Spleen (tissue), 11 donors: Measurements from ENCODE around the gene CXCL16. TPM values are rescaled to one million over a fixed set of nuclear protein-coding genes. Genes with fewer than 3 reads are reported as not detected.
"Not testable (repeated sequence)": the region's sequence is repeated elsewhere in the genome, so short reads cannot be mapped to it uniquely, and the experiment has no call there.

Experiments used
- DNase-seq: peaks from one replicate; pipeline ENCODE4 v3.0.0-alpha.2; 2020
- H3K27ac ChIP-seq, 8 donors: fragments of 200-600 bp; sonication (generic) in 7 of 8; 1 replicate in 4 of 8; 2 replicates in 4 of 8; pipeline versions ENCODE4 v1.5.0 to v1.8.0; 2016 to 2021; ENCODE audit warnings: inconsistent platforms in 4 of 8, mild to moderate bottlenecking in 4 of 8, moderate library complexity in 1 of 8
- H3K27me3 ChIP-seq, 7 donors: fragments of 200-600 bp; sonication (generic) in 6 of 7; replicated peaks in 1 of 7; 1 replicate in 4 of 7; 2 replicates in 3 of 7; pipeline versions ENCODE4 v1.5.0 to v1.8.0; 2016 to 2021; ENCODE audit warnings: inconsistent platforms in 3 of 7, mild to moderate bottlenecking in 1 of 7
- H3K36me3 ChIP-seq, 6 donors: fragments of 200-600 bp; sonication (generic) in 5 of 6; 1 replicate in 4 of 6; 2 replicates in 2 of 6; pipeline versions ENCODE4 v1.5.0 to v1.8.0; 2016 to 2021; ENCODE audit warnings: inconsistent platforms in 2 of 6
- H3K4me1 ChIP-seq, 6 donors: fragments of 200-600 bp; sonication (generic) in 5 of 6; 1 replicate in 3 of 6; 2 replicates in 3 of 6; pipeline versions ENCODE4 v1.5.0 to v1.8.0; 2016 to 2021; ENCODE audit warnings: inconsistent platforms in 3 of 6
- H3K4me3 ChIP-seq, 8 donors: fragments of 200-600 bp; sonication (generic) in 7 of 8; 1 replicate in 4 of 8; 2 replicates in 4 of 8; pipeline versions ENCODE4 v1.5.0 to v1.8.0; 2016 to 2021; ENCODE audit warnings: inconsistent platforms in 4 of 8, mild to moderate bottlenecking in 4 of 8, moderate library complexity in 2 of 8
- H3K9me3 ChIP-seq, 8 donors: fragments of 200-600 bp; sonication (generic) in 7 of 8; 1 replicate in 4 of 8; 2 replicates in 4 of 8; pipeline versions ENCODE4 v1.5.0 to v1.8.0; 2016 to 2021; ENCODE audit warnings: inconsistent platforms in 4 of 8
- POLR2A ChIP-seq, 3 donors: fragments of 450-650 bp; IDR thresholded peaks; one replicate each; pipeline ENCODE4 v1.5.1; 2017; ENCODE audit warnings: antibody characterized with exemption in 3 of 3, mild to moderate bottlenecking in 1 of 3
- POLR2AphosphoS5 ChIP-seq, 3 donors: sonication (generic); formaldehyde crosslinking; IDR thresholded peaks; one replicate each; pipeline ENCODE4 v1.5.1; 2017; ENCODE audit warnings: antibody characterized with exemption in 3 of 3
- WGBS, 5 donors: extraction: QIAGEN DNeasy Blood & Tissue Kit in 3 of 5; methylation state at CpG; one replicate each; pipeline versions ENCODE4 v1.1.5 to v1.1.7; 2013 to 2018; 5-methylcytosine and 5-hydroxymethylcytosine counted together
- intact Hi-C: fragments of 100-400 bp; cut with DNase I; formaldehyde crosslinking; loops from one replicate; pipeline ENCODE4 v1.15.0; 2023; ENCODE audit warnings: low total_unique reads
- polyA plus RNA-seq, 3 donors: library from polyadenylated mRNA; stranded (reverse); fragments of 200-250 nt; gene quantifications; one replicate each; pipeline ENCODE4 v1.2.1, GENCODE V29; 2013
- total RNA-seq, 7 donors: library from RNA; depleted of rRNA in 3 of 7; stranded (reverse); fragments of >200 nt in 3 of 7; fragmentation: NEBNext Ultra II Directional in 4 of 7; extraction: Animal tissue kit (Norgen Biotek cat#: 25700) in 4 of 7; gene quantifications; one replicate each; pipeline versions ENCODE4 v1.1.0 to v1.2.1, GENCODE V29; 2016 to 2021
- TF ChIP-seq, protein P1 (sequence below), 11 experiments: fragments of 200-600 bp in 7 of 11; fragments of 450-650 bp in 4 of 11; sonication (generic) in 4 of 11; IDR thresholded peaks in 8 of 11; conservative IDR thresholded peaks in 3 of 11; 1 replicate in 7 of 11; 2 replicates in 4 of 11; pipeline versions ENCODE4 v1.4.0 to v1.8.0; 2016 to 2021; ENCODE audit warnings: antibody characterized with exemption in 11 of 11, inconsistent platforms in 4 of 11, mild to moderate bottlenecking in 1 of 11
- donor health status: healthy with polysubstance abuse.
- donor health status: DM: no; HTN: no; CAD: no; lungs with moderate emphysema.
- donor health status: DM: no; HTN: no; CAD: no.
- donor health status: Bipolar disorder and iron deficiency.
- donor health status: healthy.
- donor health status: DM: no; HTN: no; CAD: no.
- donor health status: DM: yes; HTN: yes; CAD: no.

Gene CXCL16
- total and polyA plus RNA-seq, 10 donors, result 11.5 to 104 (median 58.7) TPM

- H3K4me3 ChIP-seq, result no peak overlapping the region
- no peaks in the 10 kb centered on the region for H3K27me3 ChIP-seq
- H3K4me1 ChIP-seq, result peaks cover 0 to 23% (median 7%) of the 10 kb centered on the region in 6 donors
- no peaks in the 10 kb centered on the region for H3K9me3 ChIP-seq
- 88 to 95% (median 92%) methylated on average over 8 of the region's 8 CpGs for WGBS, 5 donors
- intact Hi-C loops, result no loop called here
- H3K36me3 ChIP-seq, result peaks cover 0 to 65% (median 18%) of the 10 kb centered on the region in 6 donors
- H3K27ac ChIP-seq, result no peak overlapping the region
- TF ChIP-seq POLR2AphosphoS5 (IDR thresholded peaks at IDR 0.05) (no peak), POLR2A (IDR thresholded peaks at IDR 0.05) (no peak)
- TF ChIP-seq, protein P1, sequence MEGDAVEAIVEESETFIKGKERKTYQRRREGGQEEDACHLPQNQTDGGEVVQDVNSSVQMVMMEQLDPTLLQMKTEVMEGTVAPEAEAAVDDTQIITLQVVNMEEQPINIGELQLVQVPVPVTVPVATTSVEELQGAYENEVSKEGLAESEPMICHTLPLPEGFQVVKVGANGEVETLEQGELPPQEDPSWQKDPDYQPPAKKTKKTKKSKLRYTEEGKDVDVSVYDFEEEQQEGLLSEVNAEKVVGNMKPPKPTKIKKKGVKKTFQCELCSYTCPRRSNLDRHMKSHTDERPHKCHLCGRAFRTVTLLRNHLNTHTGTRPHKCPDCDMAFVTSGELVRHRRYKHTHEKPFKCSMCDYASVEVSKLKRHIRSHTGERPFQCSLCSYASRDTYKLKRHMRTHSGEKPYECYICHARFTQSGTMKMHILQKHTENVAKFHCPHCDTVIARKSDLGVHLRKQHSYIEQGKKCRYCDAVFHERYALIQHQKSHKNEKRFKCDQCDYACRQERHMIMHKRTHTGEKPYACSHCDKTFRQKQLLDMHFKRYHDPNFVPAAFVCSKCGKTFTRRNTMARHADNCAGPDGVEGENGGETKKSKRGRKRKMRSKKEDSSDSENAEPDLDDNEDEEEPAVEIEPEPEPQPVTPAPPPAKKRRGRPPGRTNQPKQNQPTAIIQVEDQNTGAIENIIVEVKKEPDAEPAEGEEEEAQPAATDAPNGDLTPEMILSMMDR (IDR thresholded peaks at IDR 0.05 in 8 of 11, conservative IDR thresholded peaks at IDR 0.05 in 3 of 11), result no peak
- no peak for DNase-seq
Observed at GRCh38 chr17:4691686-4692085, 48.0 kb downstream of the CXCL16 start.

- Histone ChIP-seq H3K4me3 (no peak overlapping the region), H3K4me1 (peaks cover 0 to 13% (median 0%) of the 10 kb centered on the region in 6 donors), H3K9me3 (no peaks in the 10 kb centered on the region), H3K36me3 (peaks cover 0 to 75% (median 18%) of the 10 kb centered on the region in 6 donors), H3K27me3 (no peaks in the 10 kb centered on the region), H3K27ac (no peak overlapping the region)
- TF ChIP-seq, protein P1 (IDR thresholded peaks at IDR 0.05 in 8 of 11, conservative IDR thresholded peaks at IDR 0.05 in 3 of 11), result no peak
- no peak for TF ChIP-seq POLR2AphosphoS5 (IDR thresholded peaks at IDR 0.05)
- TF ChIP-seq POLR2A (IDR thresholded peaks at IDR 0.05), result no peak
- intact Hi-C loops, result no loop called here
- DNase-seq, result no peak
- WGBS, 5 donors, result 84 to 96% (median 90%) methylated on average over 2 of the region's 2 CpGs
Observed at GRCh38 chr17:4690745-4691144, 49.0 kb downstream of the CXCL16 start.

DNA sequence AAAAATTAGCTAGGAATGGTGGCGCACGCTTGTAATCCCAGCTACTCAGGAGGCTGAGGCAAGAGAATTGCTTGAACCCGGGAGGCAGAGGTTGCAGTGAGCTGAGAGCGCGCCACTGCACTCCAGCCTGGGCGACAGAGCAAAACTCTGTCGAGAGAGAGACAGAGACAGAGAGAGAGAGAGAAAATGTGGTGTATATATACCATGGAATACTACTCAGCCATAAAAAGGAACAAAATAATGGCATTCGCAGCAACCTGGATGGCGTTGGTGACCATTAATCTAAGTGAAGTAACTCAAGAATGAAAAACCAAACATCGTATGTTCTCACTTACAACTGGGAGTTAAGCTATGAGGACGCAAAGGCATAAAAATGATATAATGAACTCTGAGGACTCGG is 49.9 kb downstream of the CXCL16 start:
- H3K9me3 ChIP-seq, H3K27ac ChIP-seq, H3K27me3 ChIP-seq, H3K4me3 ChIP-seq, DNase-seq, intact Hi-C loops: not testable (repeated sequence)
- WGBS, 5 donors, result 87 to 94% (median 90%) methylated on average over 12 of the region's 12 CpGs
- Histone ChIP-seq H3K36me3 (peaks cover 0 to 78% (median 18%) of the 10 kb centered on the region in 6 donors), H3K4me1 (peaks cover 0 to 10% (median 0%) of the 10 kb centered on the region in 6 donors)

- H3K4me1 ChIP-seq, H3K9me3 ChIP-seq, H3K4me3 ChIP-seq, H3K27me3 ChIP-seq, H3K27ac ChIP-seq, DNase-seq, intact Hi-C loops: not testable (repeated sequence)
- 97 to 99% (median 98%) methylated on average over 5 of the region's 5 CpGs for WGBS, 5 donors
- H3K36me3 ChIP-seq, result peaks cover 3 to 93% (median 40%) of the 10 kb centered on the region in 6 donors
Observed at GRCh38 chr17:4683739-4684138, 56.0 kb downstream of the CXCL16 start.

Other genes starting within 250 kb of the CXCL16 start
- gene SPNS2, start 241.0 kb downstream of the CXCL16 start, total RNA-seq, result 10 to 100 TPM; 19.6 to 53.5 (median 36.6) TPM
- 10 to 100 TPM in 2 of 3 donors, 1 to 10 TPM in 1; 8.1 to 20.4 (median 13.2) TPM for gene SPNS2, start 241.0 kb downstream of the CXCL16 start, polyA plus RNA-seq
- 10 to 100 TPM; 37.1 to 71.2 (median 54.4) TPM for gene MYBBP1A, start 184.5 kb downstream of the CXCL16 start, total RNA-seq
- gene MYBBP1A, start 184.5 kb downstream of the CXCL16 start, polyA plus RNA-seq, result 10 to 100 TPM; 24.7 to 48.6 (median 35.5) TPM
- gene GGT6, start 179.4 kb downstream of the CXCL16 start, total RNA-seq, result under 1 TPM in 1 of 7 donors, not detected in 6; 0.42 TPM
- under 1 TPM in 1 of 3 donors, not detected in 2; 0.03 TPM for gene GGT6, start 179.4 kb downstream of the CXCL16 start, polyA plus RNA-seq
- gene SMTNL2, start 155.4 kb downstream of the CXCL16 start, total RNA-seq, result 1 to 10 TPM in 2 of 7 donors, under 1 TPM in 5; 0.42 to 1.5 (median 0.97) TPM
- gene SMTNL2, start 155.4 kb downstream of the CXCL16 start, polyA plus RNA-seq, result under 1 TPM; 0.22 to 0.67 (median 0.36) TPM
- gene ALOX15, start 98.2 kb downstream of the CXCL16 start, total RNA-seq, result 1 to 10 TPM in 2 of 7 donors, under 1 TPM in 4, not detected in 1; 0.46 to 2.6 (median 0.88) TPM
- under 1 TPM; 0.04 to 0.09 (median 0.06) TPM for gene ALOX15, start 98.2 kb downstream of the CXCL16 start, polyA plus RNA-seq
- gene PELP1, start 35.8 kb downstream of the CXCL16 start, total RNA-seq, result 10 to 100 TPM; 21.7 to 67.6 (median 43.9) TPM
- 10 to 100 TPM; 15.7 to 34.9 (median 25.8) TPM for gene PELP1, start 35.8 kb downstream of the CXCL16 start, polyA plus RNA-seq
- 100 to 1,000 TPM; 117 to 416 (median 226) TPM for gene ARRB2, start 29.3 kb downstream of the CXCL16 start, total RNA-seq
- gene ARRB2, start 29.3 kb downstream of the CXCL16 start, polyA plus RNA-seq, result 100 to 1,000 TPM in 2 of 3 donors, 10 to 100 TPM in 1; 61.4 to 127 (median 120) TPM
- gene MED11, start 8.5 kb downstream of the CXCL16 start, total RNA-seq, result 10 to 100 TPM; 17.1 to 42.7 (median 22.3) TPM
- 10 to 100 TPM; 42.9 to 47.1 (median 43.8) TPM for gene MED11, start 8.5 kb downstream of the CXCL16 start, polyA plus RNA-seq
- 10 to 100 TPM in 1 of 7 donors, 1 to 10 TPM in 6; 3.8 to 11.5 (median 5.2) TPM for gene ZMYND15, start 95 bp downstream of the CXCL16 start, total RNA-seq
- 1 to 10 TPM; 1.8 to 3.1 (median 2.2) TPM for gene ZMYND15, start 95 bp downstream of the CXCL16 start, polyA plus RNA-seq
- not detected for gene TM4SF5, start 32.0 kb upstream of the CXCL16 start, total RNA-seq
- not detected for gene TM4SF5, start 32.0 kb upstream of the CXCL16 start, polyA plus RNA-seq
- 10 to 100 TPM in 5 of 7 donors, 1 to 10 TPM in 2; 5.8 to 74.3 (median 16.5) TPM for gene VMO1, start 46.4 kb upstream of the CXCL16 start, total RNA-seq
- 10 to 100 TPM in 1 of 3 donors, 1 to 10 TPM in 2; 5.0 to 10.9 (median 8.4) TPM for gene VMO1, start 46.4 kb upstream of the CXCL16 start, polyA plus RNA-seq
- gene GLTPD2, start 49.0 kb upstream of the CXCL16 start, total RNA-seq, result not detected
- under 1 TPM in 1 of 3 donors, not detected in 2; 0.06 TPM for gene GLTPD2, start 49.0 kb upstream of the CXCL16 start, polyA plus RNA-seq
- 100 to 1,000 TPM in 1 of 7 donors, 10 to 100 TPM in 6; 72.9 to 143 (median 84.0) TPM for gene PSMB6, start 56.2 kb upstream of the CXCL16 start, total RNA-seq
- gene PSMB6, start 56.2 kb upstream of the CXCL16 start, polyA plus RNA-seq, result 100 to 1,000 TPM; 106 to 161 (median 124) TPM
- gene PLD2, start 67.2 kb upstream of the CXCL16 start, total RNA-seq, result 10 to 100 TPM; 19.5 to 42.0 (median 37.4) TPM
- 10 to 100 TPM in 2 of 3 donors, 1 to 10 TPM in 1; 6.0 to 14.1 (median 13.6) TPM for gene PLD2, start 67.2 kb upstream of the CXCL16 start, polyA plus RNA-seq
- gene MINK1, start 93.4 kb upstream of the CXCL16 start, total RNA-seq, result 100 to 1,000 TPM in 3 of 7 donors, 10 to 100 TPM in 4; 59.9 to 129 (median 92.2) TPM
- 10 to 100 TPM; 15.9 to 52.4 (median 28.4) TPM for gene MINK1, start 93.4 kb upstream of the CXCL16 start, polyA plus RNA-seq
- gene C17orf107, start 159.6 kb upstream of the CXCL16 start, total RNA-seq, result 1 to 10 TPM; 1.6 to 4.1 (median 2.6) TPM
- gene C17orf107, start 159.6 kb upstream of the CXCL16 start, polyA plus RNA-seq, result under 1 TPM; 0.15 to 0.70 (median 0.26) TPM
- gene CHRNE, start 163.2 kb upstream of the CXCL16 start, total RNA-seq, result 1 to 10 TPM in 4 of 7 donors, under 1 TPM in 3; 0.33 to 3.0 (median 1.9) TPM
- gene CHRNE, start 163.2 kb upstream of the CXCL16 start, polyA plus RNA-seq, result 1 to 10 TPM; 1.2 to 1.4 (median 1.3) TPM
- gene GP1BA, start 192.3 kb upstream of the CXCL16 start, total RNA-seq, result 1 to 10 TPM; 1.8 to 6.1 (median 3.0) TPM
- gene GP1BA, start 192.3 kb upstream of the CXCL16 start, polyA plus RNA-seq, result 1 to 10 TPM; 2.0 to 2.9 (median 2.8) TPM
- gene SLC25A11, start 200.1 kb upstream of the CXCL16 start, total RNA-seq, result 10 to 100 TPM; 37.2 to 61.0 (median 42.9) TPM
- 10 to 100 TPM; 22.1 to 52.6 (median 32.3) TPM for gene SLC25A11, start 200.1 kb upstream of the CXCL16 start, polyA plus RNA-seq
- 100 to 1,000 TPM in 1 of 7 donors, 10 to 100 TPM in 6; 57.6 to 109 (median 78.6) TPM for gene RNF167, start 200.3 kb upstream of the CXCL16 start, total RNA-seq
- gene RNF167, start 200.3 kb upstream of the CXCL16 start, polyA plus RNA-seq, result 100 to 1,000 TPM in 2 of 3 donors, 10 to 100 TPM in 1; 96.4 to 146 (median 129) TPM
- 1,000 to 10,000 TPM in 1 of 7 donors, 100 to 1,000 TPM in 6; 605 to 1,090 (median 842) TPM for gene PFN1, start 208.6 kb upstream of the CXCL16 start, total RNA-seq
- gene PFN1, start 208.6 kb upstream of the CXCL16 start, polyA plus RNA-seq, result 1,000 to 10,000 TPM in 1 of 3 donors, 100 to 1,000 TPM in 2; 663 to 1,039 (median 970) TPM
- gene ENO3, start 211.2 kb upstream of the CXCL16 start, total RNA-seq, result 10 to 100 TPM in 2 of 7 donors, 1 to 10 TPM in 5; 3.1 to 16.0 (median 8.8) TPM
- gene ENO3, start 211.2 kb upstream of the CXCL16 start, polyA plus RNA-seq, result 10 to 100 TPM; 13.8 to 23.4 (median 15.4) TPM
- 10 to 100 TPM; 34.8 to 62.3 (median 47.8) TPM for gene SPAG7, start 227.9 kb upstream of the CXCL16 start, total RNA-seq
- 10 to 100 TPM; 73.6 to 89.1 (median 87.9) TPM for gene SPAG7, start 227.9 kb upstream of the CXCL16 start, polyA plus RNA-seq
- gene CAMTA2, start 247.7 kb upstream of the CXCL16 start, total RNA-seq, result 10 to 100 TPM; 36.6 to 78.0 (median 51.0) TPM
- gene CAMTA2, start 247.7 kb upstream of the CXCL16 start, polyA plus RNA-seq, result 10 to 100 TPM; 21.3 to 79.8 (median 45.2) TPM